Nephron (organoid): ENCODE results near the gene CLDN18.

Experiments
- H3K27ac Mint-ChIP-seq, 3 experiments: 2 replicates each; pipeline ENCODE4 v1.8.0; 2020; ENCODE audit warnings: mixed read lengths in 3 of 3, mild to moderate bottlenecking in 2 of 3, moderate library complexity in 1 of 3
- H3K27me3 Mint-ChIP-seq: 2 replicates; pipeline ENCODE4 v1.8.0; 2021; ENCODE audit warnings: low read depth, mild to moderate bottlenecking, moderate library complexity, mixed read lengths
- H3K36me3 Mint-ChIP-seq: 2 replicates; pipeline ENCODE4 v1.8.0; 2020; ENCODE audit warnings: low read depth, mixed read lengths
- H3K4me1 Mint-ChIP-seq: 2 replicates; pipeline ENCODE4 v1.8.0; 2020; ENCODE audit warnings: mixed read lengths
- H3K4me3 Mint-ChIP-seq, 3 experiments: 2 replicates each; pipeline ENCODE4 v1.8.0; 2020; ENCODE audit warnings: mild to moderate bottlenecking in 3 of 3, mixed read lengths in 3 of 3, moderate library complexity in 2 of 3
- H3K9me3 Mint-ChIP-seq: 2 replicates; pipeline ENCODE4 v1.8.0; 2020; ENCODE audit warnings: mixed read lengths
- CTCF ChIP-seq, 3 experiments: fragments of 200-600 bp; sonication (generic); IDR thresholded peaks; one replicate each; pipeline ENCODE4 v1.5.0; 2021; ENCODE audit warnings: antibody characterized with exemption in 3 of 3; ENCODE audit not compliant: unreplicated experiment in 3 of 3

The CLDN18 gene

DNA sequence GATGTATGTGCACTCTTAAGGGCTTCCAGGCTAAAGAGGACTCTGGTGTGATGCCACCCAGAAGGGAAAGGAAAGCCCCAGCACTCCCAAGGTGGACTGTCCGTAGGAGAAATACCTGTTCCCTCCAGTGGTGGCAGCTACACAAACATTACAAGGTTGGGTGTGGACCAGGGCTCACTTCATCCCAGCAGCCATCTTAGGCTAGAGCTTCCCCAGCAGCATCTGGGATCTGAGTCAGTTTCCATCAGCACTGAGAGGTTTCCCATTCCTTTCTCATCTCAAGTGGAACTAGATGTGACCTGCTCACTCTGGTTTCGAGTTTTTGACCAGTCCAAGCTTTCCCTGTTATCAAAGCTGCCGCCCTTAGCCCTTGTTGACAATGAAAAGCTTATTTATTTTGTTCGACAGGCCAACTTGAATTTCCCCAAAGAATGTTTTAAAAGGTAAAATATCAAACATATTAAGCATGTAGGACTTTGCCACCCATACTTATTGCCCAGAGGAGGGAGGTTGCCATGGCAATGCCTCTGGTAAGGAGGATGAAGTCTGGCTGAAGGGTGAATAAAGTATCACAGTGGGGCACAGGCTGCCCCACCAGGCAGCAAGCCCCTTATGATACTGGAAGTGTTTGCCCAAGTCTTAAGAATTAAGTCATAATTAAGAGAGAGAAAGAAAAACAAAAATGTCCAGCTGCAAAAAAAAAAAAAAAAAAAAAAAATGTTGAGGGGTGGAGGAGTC is 28.9 kb downstream of the CLDN18 start:
- H3K4me3 Mint-ChIP-seq = no peak overlapping the region
- H3K4me1 Mint-ChIP-seq = no peaks in the 10 kb centered on the region
- no peak for TF ChIP-seq CTCF (IDR thresholded peaks at IDR 0.05; ENCODE audit: unreplicated experiment in 3 of 3)
- no peaks in the 10 kb centered on the region for H3K9me3 Mint-ChIP-seq
- H3K27ac Mint-ChIP-seq = no peak overlapping the region
- no peaks in the 10 kb centered on the region for H3K36me3 Mint-ChIP-seq
- no peaks in the 10 kb centered on the region for H3K27me3 Mint-ChIP-seq

- Mint-ChIP-seq H3K27ac (no peak overlapping the region), H3K36me3 (no peaks in the 10 kb centered on the region), H3K4me1 (no peaks in the 10 kb centered on the region), H3K4me3 (no peak overlapping the region), H3K9me3 (no peaks in the 10 kb centered on the region), H3K27me3 (no peaks in the 10 kb centered on the region)
- no peak for TF ChIP-seq CTCF (IDR thresholded peaks at IDR 0.05; ENCODE audit: unreplicated experiment in 3 of 3)
Observed at GRCh38 chr3:138042043-138042442, 32.1 kb downstream of the CLDN18 start.

- H3K27ac Mint-ChIP-seq = no peak overlapping the region
- no peaks in the 10 kb centered on the region for H3K4me1 Mint-ChIP-seq
- H3K36me3 Mint-ChIP-seq = no peaks in the 10 kb centered on the region
- H3K9me3 Mint-ChIP-seq = no peaks in the 10 kb centered on the region
- H3K4me3 Mint-ChIP-seq = no peak overlapping the region
- TF ChIP-seq CTCF (IDR thresholded peaks at IDR 0.05; ENCODE audit: unreplicated experiment in 3 of 3) = no peak
- H3K27me3 Mint-ChIP-seq = no peaks in the 10 kb centered on the region
Observed at GRCh38 chr3:138043266-138044029, 33.5 kb downstream of the CLDN18 start.

- TF ChIP-seq CTCF (IDR thresholded peaks at IDR 0.05; ENCODE audit: unreplicated experiment in 3 of 3) = no peak
- H3K27ac Mint-ChIP-seq = no peak overlapping the region
- no peaks in the 10 kb centered on the region for H3K9me3 Mint-ChIP-seq
- peaks cover 8% of the 10 kb centered on the region for H3K36me3 Mint-ChIP-seq
- H3K4me1 Mint-ChIP-seq = no peaks in the 10 kb centered on the region
- no peak overlapping the region for H3K4me3 Mint-ChIP-seq
- H3K27me3 Mint-ChIP-seq = no peaks in the 10 kb centered on the region
Observed at GRCh38 chr3:138046085-138046484, 36.1 kb downstream of the CLDN18 start.

- Mint-ChIP-seq H3K27me3 (no peaks in the 10 kb centered on the region), H3K36me3 (peaks cover 8% of the 10 kb centered on the region), H3K4me1 (no peaks in the 10 kb centered on the region), H3K27ac (no peak overlapping the region), H3K9me3 (no peaks in the 10 kb centered on the region), H3K4me3 (no peak overlapping the region)
- no peak for TF ChIP-seq CTCF (IDR thresholded peaks at IDR 0.05; ENCODE audit: unreplicated experiment in 3 of 3)
Observed at GRCh38 chr3:138046955-138047354, 37.0 kb downstream of the CLDN18 start.
